ENCODE measurements around the gene PHACTR1. TPM values are rescaled to one million over a fixed set of nuclear protein-coding genes. Genes with fewer than 3 reads are reported as not detected.

PHACTR1 gene
- polyA plus RNA-seq, 2 of the 4 experiments (the other 2 are of a cell fraction): not detected

DNA sequence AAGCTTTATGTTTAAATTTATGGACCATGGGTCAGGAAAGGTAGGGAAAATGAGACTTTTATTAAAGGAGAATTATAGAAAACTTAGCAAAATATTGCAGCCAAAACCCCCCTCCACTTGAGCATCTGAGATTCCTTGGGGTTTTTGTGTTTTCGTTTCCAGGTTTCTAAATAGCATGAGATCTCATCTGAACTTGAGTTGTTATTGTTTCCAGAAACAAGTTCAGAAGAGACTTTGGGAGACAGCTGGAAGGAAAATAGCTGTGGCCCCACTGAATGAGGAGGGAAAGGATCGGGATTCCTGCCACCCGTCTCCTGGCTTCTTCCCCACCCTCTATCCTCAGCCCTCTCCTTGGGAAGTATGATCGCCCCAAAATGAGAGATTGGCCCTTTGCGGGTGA, 536.2 kb downstream of the PHACTR1 start:
- WGBS (ENCODE audit: missing lambda C conversion rate): 63% methylated on average over 5 of the region's 5 CpGs
- ChIA-PET POLR2A (no interaction called here), CTCF (no interaction called here)
- TF ChIP-seq RARB (CRISPR knock-in tag; IDR thresholded peaks at IDR 0.05): no peak
- TF ChIP-seq NFE2L2 (conservative IDR thresholded peaks at IDR 0.05; ENCODE audit: low read length): no peak
- no peak for TF ChIP-seq CHD2 (IDR thresholded peaks at IDR 0.05; ENCODE audit: low read length, partially characterized antibody)
- TF ChIP-seq GATA3 (IDR thresholded peaks at IDR 0.05; ENCODE audit: borderline replicate concordance): no peak
- TF ChIP-seq RCOR1 (IDR thresholded peaks at IDR 0.05; ENCODE audit: low read depth, low read length): no peak
- TF ChIP-seq JUNB (IDR thresholded peaks at IDR 0.05): no peak
- no peaks in the 10 kb centered on the region for H3K9me3 ChIP-seq
- no peak overlapping the region for H3K4me2 ChIP-seq
- no peaks in the 10 kb centered on the region for H3K4me1 ChIP-seq
- FAIRE-seq (no peak), DNase-seq (ENCODE audit: low read depth in 1 of 2, low spot score in 1 of 2) (no peak), ATAC-seq (no peak)
- no peak overlapping the region for H3K27ac ChIP-seq
- no peak overlapping the region for H3K4me3 ChIP-seq

DNA sequence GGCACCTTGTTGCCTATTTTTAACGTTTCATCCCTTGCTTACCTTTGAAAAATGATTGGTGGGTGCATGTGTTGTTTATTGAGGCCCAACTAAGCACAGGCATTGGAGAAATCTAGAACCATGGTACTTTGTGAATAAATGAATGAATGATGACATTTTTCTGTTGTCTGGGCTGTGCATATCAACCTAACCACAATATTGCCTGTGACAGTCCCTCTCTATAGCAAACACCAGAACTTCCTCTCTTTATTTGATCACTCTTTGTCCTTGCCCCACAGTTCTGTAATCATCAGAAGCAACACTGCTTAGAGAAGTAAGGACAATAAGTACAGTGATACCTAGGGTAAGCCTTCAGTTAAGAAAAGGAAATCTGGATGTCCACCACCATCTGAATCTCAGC, 536.7 kb downstream of the PHACTR1 start:
- POLR2A ChIA-PET: no interaction called here
- Histone ChIP-seq H3K4me1 (no peaks in the 10 kb centered on the region), H3K27ac (no peak overlapping the region), H3K4me2 (no peak overlapping the region), H3K9me3 (no peaks in the 10 kb centered on the region), H3K4me3 (no peak overlapping the region)
- no peak for TF ChIP-seq SREBF2 (IDR thresholded peaks at IDR 0.05)
- no peak for TF ChIP-seq HDAC2 (IDR thresholded peaks at IDR 0.05)
- CTCF ChIA-PET: no interaction called here
- 0% methylated on average over 1 of the region's 1 CpG for WGBS (ENCODE audit: missing lambda C conversion rate)
- FAIRE-seq (no peak), DNase-seq (ENCODE audit: low read depth in 1 of 2, low spot score in 1 of 2) (no peak), ATAC-seq (no peak)

DNA sequence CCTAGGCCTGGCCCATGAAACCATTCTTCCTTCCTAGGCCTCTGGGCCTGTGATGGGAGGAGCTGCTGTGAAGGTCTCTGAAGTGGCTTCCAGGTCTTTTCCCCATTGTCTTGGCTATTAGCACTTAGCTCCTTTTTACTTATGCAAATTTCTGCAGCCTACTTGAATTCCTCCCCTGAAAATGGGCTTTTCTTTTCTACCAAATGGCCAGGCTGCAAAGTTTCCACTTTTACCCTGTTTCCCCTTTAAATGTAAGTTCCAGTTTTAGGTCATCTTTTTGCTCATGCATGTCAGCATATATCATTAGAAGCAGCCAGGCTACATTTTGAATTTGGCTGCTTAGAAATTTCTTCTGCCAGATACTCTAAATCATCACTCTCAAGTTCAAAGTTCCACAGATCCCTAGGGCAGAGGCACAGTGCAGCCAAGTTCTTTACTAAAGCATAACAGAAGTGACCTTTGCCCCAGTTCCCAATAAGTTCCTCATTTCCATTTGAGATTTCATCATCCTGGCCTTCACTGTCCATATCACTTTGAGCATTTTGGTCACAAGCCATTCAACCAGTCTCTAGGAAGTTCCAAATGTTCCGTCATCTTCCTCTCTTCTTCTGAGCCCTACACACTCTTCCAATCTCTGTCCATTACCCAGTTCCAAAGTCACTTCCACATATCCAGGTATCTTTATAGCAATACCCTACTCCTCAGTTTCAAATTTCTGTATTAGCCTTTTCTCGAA, 539.9 kb downstream of the PHACTR1 start:
- CTCF ChIA-PET: no interaction called here

DNA sequence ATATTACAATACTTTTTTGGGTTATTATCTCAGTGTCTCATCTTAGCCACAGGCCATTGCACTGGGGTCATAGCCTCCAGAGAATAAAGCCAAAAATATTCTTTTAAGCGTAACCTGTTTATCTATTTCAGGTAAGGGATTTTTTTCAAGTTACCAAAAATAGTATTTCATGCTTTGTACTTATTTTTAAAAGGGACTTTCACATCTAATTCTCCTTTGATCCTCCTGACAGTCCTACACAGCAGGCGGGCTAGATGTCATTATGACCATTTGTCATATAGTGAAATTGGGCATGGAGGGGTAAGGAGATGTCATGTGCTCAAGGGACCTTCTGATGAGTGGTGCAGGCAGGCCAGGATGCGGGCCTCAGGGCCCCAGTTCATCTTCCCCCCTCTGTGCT, 542.8 kb downstream of the PHACTR1 start:
- Histone ChIP-seq H3K9me3 (no peaks in the 10 kb centered on the region), H3K27ac (no peak overlapping the region), H3K4me1 (no peaks in the 10 kb centered on the region), H3K4me2 (no peak overlapping the region), H3K4me3 (no peak overlapping the region)
- TF ChIP-seq EHF (CRISPR knock-in tag; IDR thresholded peaks at IDR 0.05): no peak
- no peak for TF ChIP-seq GATA3 (IDR thresholded peaks at IDR 0.05; ENCODE audit: borderline replicate concordance)
- TF ChIP-seq, protein P1, sequence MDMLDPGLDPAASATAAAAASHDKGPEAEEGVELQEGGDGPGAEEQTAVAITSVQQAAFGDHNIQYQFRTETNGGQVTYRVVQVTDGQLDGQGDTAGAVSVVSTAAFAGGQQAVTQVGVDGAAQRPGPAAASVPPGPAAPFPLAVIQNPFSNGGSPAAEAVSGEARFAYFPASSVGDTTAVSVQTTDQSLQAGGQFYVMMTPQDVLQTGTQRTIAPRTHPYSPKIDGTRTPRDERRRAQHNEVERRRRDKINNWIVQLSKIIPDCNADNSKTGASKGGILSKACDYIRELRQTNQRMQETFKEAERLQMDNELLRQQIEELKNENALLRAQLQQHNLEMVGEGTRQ (IDR thresholded peaks at IDR 0.05): no peak
- no peak for TF ChIP-seq RCOR1 (IDR thresholded peaks at IDR 0.05; ENCODE audit: low read depth, low read length)
- no peak for DNase-seq (ENCODE audit: low read depth in 1 of 2, low spot score in 1 of 2)
- WGBS (ENCODE audit: missing lambda C conversion rate): 75% methylated on average over 2 of the region's 3 CpGs
- ChIA-PET CTCF (interaction anchor here (0.8 kb wide), 1 partner anchor 10 kb away, joined by 3 read pairs; no protein-coding TSS in a partner anchor), POLR2A (no interaction called here)
- ATAC-seq: no peak
- no peak for FAIRE-seq

More for the DNA sequence above, 539.9 kb downstream of the PHACTR1 start:
- Histone ChIP-seq H3K4me2 (no peak overlapping the region), H3K4me3 (no peak overlapping the region), H3K27ac (no peak overlapping the region), H3K9me3 (no peaks in the 10 kb centered on the region), H3K4me1 (no peaks in the 10 kb centered on the region)
- FAIRE-seq (no peak), DNase-seq (ENCODE audit: low read depth in 1 of 2, low spot score in 1 of 2) (no peak), ATAC-seq (no peak)
- WGBS (ENCODE audit: missing lambda C conversion rate): 66% methylated on average over 2 of the region's 2 CpGs
- POLR2A ChIA-PET: no interaction called here
- TF ChIP-seq, protein P2, sequence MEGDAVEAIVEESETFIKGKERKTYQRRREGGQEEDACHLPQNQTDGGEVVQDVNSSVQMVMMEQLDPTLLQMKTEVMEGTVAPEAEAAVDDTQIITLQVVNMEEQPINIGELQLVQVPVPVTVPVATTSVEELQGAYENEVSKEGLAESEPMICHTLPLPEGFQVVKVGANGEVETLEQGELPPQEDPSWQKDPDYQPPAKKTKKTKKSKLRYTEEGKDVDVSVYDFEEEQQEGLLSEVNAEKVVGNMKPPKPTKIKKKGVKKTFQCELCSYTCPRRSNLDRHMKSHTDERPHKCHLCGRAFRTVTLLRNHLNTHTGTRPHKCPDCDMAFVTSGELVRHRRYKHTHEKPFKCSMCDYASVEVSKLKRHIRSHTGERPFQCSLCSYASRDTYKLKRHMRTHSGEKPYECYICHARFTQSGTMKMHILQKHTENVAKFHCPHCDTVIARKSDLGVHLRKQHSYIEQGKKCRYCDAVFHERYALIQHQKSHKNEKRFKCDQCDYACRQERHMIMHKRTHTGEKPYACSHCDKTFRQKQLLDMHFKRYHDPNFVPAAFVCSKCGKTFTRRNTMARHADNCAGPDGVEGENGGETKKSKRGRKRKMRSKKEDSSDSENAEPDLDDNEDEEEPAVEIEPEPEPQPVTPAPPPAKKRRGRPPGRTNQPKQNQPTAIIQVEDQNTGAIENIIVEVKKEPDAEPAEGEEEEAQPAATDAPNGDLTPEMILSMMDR (IDR thresholded peaks at IDR 0.05): no peak
- no peak for TF ChIP-seq RFX5 (IDR thresholded peaks at IDR 0.05)
- no peak for TF ChIP-seq CEBPB (IDR thresholded peaks at IDR 0.05)
- no peak for TF ChIP-seq CBX8 (IDR thresholded peaks at IDR 0.05)
- no peak for TF ChIP-seq PHF8 (IDR thresholded peaks at IDR 0.05; ENCODE audit: borderline replicate concordance, low read depth)
- TF ChIP-seq MYC (IDR thresholded peaks at IDR 0.05; ENCODE audit: borderline replicate concordance, low read length): no peak
- TF ChIP-seq, protein P3, sequence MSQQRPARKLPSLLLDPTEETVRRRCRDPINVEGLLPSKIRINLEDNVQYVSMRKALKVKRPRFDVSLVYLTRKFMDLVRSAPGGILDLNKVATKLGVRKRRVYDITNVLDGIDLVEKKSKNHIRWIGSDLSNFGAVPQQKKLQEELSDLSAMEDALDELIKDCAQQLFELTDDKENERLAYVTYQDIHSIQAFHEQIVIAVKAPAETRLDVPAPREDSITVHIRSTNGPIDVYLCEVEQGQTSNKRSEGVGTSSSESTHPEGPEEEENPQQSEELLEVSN (IDR thresholded peaks at IDR 0.05; ENCODE audit: borderline replicate concordance, low read depth): no peak
- TF ChIP-seq FOSL2 (IDR thresholded peaks at IDR 0.05): no peak
- TF ChIP-seq FOSL2 (CRISPR knock-in tag; IDR thresholded peaks at IDR 0.05): no peak
- TF ChIP-seq CHD2 (IDR thresholded peaks at IDR 0.05; ENCODE audit: low read length, partially characterized antibody): no peak

All from A549 (cell line).